HG03442 (cell line): ENCODE measurements around the gene MEF2A.

Experiments
- ATAC-seq: cut with Tn5 transposase; IDR thresholded peaks from one replicate; pipeline ENCODE4 v1.9.1; 2021; ENCODE audit warnings: mild to moderate bottlenecking, moderate library complexity; ENCODE audit not compliant: unreplicated experiment

The MEF2A gene

GRCh38 chr15:99702895-99703602, 137.3 kb downstream of the MEF2A start:
- ATAC-seq, result peak; percentile 4

DNA sequence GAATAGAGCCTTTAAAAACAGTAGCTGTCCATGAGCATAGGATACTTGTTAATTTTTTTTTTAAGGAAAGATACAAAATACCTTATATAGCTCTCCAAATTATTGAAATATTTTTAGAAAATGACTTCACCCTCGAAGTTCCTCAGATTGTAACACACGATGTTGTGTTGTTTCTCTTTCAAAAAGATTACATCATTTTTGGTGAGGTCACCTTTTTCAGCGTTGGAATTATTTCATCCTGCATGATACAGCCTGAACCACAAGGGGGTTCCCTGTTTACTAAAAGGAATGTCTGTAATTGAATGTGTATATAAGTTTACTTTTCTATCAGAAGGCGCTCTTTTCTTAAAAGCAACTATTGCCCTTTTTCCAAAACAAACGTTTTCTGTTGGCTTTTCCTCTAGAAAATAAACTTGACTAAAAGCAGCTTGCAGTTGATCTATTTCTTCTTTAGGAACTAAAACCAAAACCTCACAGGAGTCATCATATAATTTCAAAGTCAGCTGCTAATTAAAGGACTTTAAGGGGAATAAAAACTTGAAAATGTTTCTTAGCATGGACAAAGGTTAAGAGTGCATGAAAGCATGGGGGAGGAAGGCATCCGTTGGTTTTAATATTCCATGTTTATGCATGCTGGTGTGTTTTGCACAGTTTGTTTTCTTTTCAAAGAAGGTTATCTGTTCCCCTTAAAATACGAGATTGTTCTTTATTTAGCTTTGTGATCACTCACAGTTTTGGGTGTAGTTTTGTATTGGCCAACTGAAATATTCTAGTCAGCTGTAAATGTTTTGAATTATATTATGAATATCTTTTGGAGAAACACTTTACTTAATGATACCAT, 138.0 kb downstream of the MEF2A start:
- peak; percentile 58 for ATAC-seq

DNA sequence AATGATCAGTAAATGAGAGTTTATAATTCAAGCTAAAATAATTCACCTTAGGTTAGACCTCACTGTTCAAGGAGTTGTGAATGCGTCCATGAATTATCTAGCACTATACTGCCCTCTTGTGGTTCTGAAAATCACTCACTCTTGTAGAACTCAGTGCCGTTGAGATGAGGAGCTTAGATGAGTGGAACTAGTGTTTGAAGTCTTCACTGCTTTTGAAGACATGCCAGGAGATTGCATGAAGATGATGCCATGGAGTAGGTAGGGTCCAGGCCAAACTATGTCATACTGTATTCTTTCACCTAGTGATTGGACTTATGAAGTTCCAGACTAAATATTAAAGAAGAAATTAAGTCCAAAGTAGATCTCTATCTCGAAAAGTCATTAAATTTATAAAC, 138.7 kb downstream of the MEF2A start:
- peak; percentile 67 for ATAC-seq

- no peak for ATAC-seq
Observed at GRCh38 chr15:99706557-99707303, 140.9 kb downstream of the MEF2A start.

GRCh38 chr15:99707473-99708270, 141.9 kb downstream of the MEF2A start:
- ATAC-seq, result no peak

GRCh38 chr15:99708563-99708962, 142.8 kb downstream of the MEF2A start:
- no peak for ATAC-seq

- no peak for ATAC-seq
Observed at GRCh38 chr15:99709243-99709986, 143.6 kb downstream of the MEF2A start.

- ATAC-seq, result no peak
Observed at GRCh38 chr15:99711625-99712024, 145.8 kb downstream of the MEF2A start.

DNA sequence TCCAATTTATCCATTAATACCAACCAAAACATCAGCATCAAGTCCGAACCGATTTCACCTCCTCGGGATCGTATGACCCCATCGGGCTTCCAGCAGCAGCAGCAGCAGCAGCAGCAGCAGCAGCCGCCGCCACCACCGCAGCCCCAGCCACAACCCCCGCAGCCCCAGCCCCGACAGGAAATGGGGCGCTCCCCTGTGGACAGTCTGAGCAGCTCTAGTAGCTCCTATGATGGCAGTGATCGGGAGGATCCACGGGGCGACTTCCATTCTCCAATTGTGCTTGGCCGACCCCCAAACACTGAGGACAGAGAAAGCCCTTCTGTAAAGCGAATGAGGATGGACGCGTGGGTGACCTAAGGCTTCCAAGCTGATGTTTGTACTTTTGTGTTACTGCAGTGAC, 146.6 kb downstream of the MEF2A start:
- no peak for ATAC-seq

DNA sequence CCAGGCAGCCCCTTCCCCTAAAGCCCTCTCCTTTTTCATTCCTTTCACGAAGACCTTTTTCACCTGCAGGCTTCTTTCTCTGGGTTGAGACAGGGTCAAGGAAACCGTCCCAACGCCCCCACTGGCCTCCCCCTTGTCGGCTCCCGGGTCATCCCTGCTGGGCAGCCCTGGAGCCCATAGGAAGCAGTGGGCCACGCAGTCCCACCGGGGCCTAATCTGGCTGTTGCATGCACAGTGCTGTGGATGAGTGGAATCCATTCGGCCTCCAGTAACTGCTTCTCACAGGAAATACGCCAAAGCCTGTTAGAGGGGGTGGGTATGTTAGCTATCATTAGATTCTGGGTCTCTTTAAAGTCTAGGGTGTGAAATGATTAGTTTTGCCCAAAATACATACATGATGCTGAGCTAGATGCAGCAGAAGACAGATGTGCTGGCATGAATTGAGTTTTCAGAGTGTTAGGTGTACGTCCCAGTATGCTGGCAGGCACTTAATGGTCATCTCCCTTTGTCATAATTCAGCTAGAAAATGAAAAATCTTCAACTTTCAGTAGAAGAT, 150.8 kb downstream of the MEF2A start:
- no peak for ATAC-seq

- peak; percentile 31 for ATAC-seq
Observed at GRCh38 chr15:99717161-99718009, 151.6 kb downstream of the MEF2A start.

DNA sequence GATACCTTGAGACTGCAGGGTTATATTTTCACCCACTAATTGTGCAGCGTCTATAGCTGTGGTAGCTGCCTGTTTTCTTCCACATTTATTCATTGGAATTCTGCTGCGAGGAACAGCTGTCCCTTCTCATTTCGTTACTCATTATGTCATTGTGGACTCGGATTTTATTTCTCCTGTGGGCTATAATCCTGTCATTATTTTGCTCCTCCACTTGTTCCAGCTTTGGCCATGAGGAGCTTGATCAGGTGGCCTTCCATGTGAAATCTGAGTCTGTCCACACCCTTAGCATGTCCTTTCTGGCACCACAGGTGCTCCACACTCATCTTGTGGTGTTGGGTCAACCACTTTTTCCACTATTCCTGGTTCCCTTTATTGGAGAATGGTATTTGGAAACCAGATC, 152.6 kb downstream of the MEF2A start:
- ATAC-seq, result no peak

DNA sequence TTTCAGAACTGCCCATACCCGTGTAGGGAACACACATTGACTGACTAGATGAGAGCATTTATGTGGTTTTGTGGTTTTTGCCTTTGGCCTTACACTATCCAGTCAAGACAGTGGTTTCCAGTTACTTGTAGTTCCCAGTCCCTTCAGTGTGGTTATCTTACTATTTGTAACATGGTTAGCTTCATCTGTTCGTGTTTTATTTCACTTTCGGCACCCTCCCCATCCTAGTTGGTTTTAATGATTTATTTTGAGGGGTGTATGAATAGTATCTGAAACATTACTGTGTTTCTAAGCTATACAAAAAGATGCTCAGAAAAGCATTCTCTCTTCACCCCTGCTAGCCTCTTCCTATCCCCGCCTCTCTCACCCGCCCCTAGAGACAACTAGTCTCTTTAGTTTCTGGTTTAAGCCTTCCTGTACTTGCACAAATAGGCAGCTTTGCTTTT, 153.3 kb downstream of the MEF2A start:
- ATAC-seq, result peak; percentile 69

- no peak for ATAC-seq
Observed at GRCh38 chr15:99720533-99720932, 154.7 kb downstream of the MEF2A start.

GRCh38 chr15:99721104-99721778, 155.5 kb downstream of the MEF2A start:
- ATAC-seq, result no peak

- ATAC-seq, result no peak
Observed at GRCh38 chr15:99721896-99722295, 156.1 kb downstream of the MEF2A start.

DNA sequence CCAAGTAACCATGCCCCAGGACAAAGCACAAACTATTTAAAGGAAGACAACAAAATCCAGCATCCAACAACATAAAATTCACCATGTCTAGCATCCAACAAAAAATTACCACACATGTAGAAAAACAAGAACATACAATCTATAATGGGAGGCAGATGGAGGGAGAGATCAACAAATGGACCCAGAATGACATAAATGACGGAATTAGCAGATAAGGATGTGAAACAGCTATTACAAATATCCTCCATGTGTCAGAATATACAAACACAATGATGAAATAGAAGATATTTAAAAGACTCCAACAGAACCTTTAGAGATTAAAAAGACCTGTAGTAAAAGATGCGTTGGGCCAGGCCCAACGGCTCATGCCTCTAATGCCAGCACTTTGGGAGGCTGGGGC, 156.6 kb downstream of the MEF2A start:
- no peak for ATAC-seq

DNA sequence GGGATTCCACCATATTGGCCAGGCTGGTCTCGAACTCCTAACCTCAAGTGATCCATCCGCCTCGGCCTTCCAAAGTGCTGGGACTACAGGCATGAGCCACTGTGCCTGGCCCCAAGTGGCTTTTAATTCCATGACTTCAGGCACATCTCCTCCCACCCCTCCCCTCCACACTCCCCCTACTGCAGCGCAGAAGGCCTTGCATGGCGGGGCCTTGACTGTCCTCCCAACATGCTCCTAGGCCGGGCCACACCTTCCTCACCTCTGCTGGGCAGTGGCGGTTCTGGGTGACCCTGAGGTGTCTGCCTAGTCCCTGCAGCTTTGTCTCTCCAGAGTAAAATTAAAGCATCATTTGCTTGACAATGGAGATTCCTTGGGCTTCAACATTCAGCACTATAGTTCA, 160.5 kb downstream of the MEF2A start:
- no peak for ATAC-seq
